GM19328 (cell line): ENCODE results near the gene TOMT.

Source experiments
- ATAC-seq: cut with Tn5 transposase; IDR thresholded peaks from one replicate; pipeline ENCODE4 v1.9.1; 2021; ENCODE audit warnings: mild to moderate bottlenecking, moderate library complexity; ENCODE audit not compliant: unreplicated experiment

The TOMT gene

GRCh38 chr11:72085621-72086351 lies 19.9 kb upstream of the TOMT start:
- no peak for ATAC-seq

DNA sequence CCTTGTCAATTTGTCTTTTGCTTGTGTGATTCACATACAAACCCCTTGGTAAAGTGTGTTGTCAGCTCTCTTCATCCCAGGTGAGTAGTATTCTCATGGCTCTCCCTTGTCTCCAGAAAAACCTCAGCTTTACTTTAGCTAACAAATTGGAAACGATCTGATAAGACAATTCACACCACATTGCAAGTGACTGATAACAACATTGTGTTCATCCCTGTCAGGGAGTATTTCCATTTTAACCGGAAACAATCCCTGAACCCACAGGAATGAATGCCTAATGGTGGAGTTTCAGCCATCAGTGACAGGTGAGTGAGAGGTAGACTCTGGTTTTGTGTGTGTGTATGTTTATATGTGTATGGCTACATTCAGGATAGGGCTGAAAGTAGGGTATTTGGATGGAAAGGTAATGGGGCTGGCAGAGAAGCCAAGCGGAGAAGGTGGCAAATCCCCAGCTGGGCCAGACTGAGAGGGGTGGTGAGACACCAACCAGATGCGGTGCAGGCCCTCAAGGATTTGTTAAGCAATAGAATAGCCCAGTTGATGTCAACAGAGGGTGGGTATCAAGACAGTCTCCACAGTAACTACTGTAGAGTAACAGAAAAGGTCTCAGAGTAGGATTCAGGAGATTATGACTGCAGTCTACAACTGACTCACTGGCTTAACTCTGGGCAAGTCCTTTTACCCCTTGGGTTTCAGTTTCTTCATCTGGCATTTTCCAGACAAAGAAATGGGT lies 17.5 kb upstream of the TOMT start:
- ATAC-seq = no peak

DNA sequence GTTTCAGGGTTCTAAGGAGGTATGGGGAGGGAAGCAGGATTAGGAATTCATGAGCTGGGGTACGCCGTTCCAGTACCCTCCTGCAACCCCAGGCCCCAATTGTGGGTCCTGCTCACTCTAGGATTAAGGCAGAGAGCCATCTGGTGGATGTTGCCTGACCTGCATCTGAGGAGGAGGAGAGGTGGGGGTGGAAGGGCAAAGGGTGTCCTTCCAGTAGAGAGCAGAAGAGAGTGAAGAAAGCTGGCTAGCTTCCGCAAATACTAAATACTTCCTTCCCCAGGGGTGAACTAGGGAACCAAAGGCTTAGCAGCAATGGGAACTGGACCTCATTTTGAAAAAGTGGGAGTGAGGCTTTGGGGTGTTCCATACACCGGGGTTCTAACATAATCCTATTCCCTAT lies 14.4 kb upstream of the TOMT start:
- no peak for ATAC-seq

- ATAC-seq = no peak
These were observed 7.0 kb upstream of the TOMT start for GRCh38 chr11:72098741-72099140.

DNA sequence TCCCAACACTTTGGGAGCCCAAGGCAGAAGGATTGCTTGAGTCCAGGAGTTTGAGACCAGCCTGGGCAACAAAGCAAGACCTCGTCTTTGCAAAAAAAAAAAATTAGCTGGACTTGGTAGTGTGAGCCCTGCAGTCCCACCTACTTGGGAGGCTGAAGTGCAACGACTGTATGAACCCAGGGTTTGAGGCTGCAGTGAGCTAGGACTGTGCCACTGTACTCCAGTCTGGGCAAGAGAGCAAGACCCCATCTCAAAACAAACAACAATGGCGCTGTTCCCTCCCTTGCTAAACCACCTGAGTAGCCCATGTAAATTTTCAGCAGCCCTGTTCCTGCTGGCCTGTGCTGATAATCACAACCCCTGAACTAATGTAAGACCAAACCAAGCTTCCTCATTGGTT lies 5.7 kb upstream of the TOMT start:
- ATAC-seq = no peak

- ATAC-seq = no peak
These were observed 5.3 kb upstream of the TOMT start for GRCh38 chr11:72100462-72100861.

GRCh38 chr11:72102162-72102561 lies 3.6 kb upstream of the TOMT start:
- ATAC-seq = no peak

DNA sequence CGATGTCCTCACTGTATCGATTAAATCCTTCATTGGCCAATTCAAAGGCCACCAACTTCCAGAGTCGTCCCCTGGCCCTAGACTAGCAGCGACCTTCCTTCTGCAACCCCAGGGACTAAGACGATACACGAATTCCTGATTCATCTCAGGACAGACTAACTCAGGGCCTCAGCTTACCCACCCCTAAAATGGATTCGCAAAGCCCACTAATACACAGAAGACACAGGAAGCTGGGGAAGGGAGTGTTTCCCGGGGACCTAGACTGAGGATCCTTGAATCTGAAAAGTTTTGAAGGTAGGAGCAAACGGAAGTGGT lies 3.1 kb upstream of the TOMT start:
- ATAC-seq = no peak

GRCh38 chr11:72102946-72103753 lies 2.6 kb upstream of the TOMT start, which contains the start of gene LAMTOR1:
TSS of gene LAMTOR1 (minus strand) at chr11:72103297. CDS start at chr11:72103224, 73 bp downstream.
- ATAC-seq = peak; percentile 84

DNA sequence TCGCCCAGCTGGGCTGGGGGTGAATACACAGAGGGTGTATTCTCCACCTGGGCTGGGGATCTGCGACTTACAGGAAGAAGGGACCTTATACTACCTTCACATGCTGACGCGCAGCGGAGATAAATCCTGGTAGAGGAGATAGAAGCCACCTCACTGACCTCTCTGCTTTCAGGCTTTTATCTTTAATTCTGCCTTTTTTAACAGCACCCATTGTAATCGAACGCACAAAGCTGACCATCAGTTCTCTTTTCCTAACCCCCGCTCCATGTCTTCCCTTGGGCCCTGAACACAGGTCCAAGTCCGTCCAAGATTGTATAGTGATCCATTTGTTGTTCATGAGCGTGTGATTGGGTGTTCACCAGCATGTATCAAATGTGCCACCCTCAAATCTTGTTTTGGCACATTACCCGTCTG lies 2.0 kb upstream of the TOMT start:
- ATAC-seq = no peak

DNA sequence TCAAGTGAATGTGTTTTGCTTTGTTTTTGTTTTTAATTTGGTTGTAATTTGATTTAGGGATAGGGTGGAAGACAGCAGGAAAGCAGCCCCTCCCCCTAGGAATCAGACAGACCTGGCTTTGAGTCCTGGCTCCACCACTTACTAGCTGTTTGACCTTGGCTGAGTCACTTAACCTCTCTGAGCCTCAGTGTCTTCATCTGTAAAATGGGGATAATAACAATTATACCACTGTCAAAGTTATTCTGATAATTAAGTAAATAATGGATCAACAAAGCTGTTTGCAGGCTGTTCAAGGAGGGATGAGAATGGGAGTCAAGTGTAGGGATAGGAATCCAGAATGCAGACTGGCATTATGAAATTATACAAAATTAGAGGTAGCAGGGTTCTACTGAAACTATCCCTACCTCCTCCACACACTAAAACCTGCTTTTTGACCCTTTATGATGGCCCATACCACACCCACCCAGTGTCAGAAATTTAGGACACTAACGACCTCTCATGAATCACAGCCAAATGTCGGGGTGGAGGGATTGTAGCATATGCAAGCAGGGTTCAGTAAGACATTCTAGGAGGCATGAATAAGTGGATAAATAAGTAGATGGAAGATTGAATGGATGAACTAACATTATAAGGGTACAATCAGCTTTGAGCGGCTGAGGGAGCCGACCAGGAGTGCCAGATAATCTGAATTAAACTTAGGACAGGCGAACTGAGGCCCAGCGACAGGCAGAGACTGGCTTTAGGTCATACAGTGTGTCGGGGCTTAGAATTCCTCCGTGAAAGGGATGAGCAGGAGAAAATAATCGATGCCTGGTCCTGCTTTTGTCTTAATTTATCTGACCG lies 5.8 kb downstream of the TOMT start:
- peak; percentile 2 for ATAC-seq

DNA sequence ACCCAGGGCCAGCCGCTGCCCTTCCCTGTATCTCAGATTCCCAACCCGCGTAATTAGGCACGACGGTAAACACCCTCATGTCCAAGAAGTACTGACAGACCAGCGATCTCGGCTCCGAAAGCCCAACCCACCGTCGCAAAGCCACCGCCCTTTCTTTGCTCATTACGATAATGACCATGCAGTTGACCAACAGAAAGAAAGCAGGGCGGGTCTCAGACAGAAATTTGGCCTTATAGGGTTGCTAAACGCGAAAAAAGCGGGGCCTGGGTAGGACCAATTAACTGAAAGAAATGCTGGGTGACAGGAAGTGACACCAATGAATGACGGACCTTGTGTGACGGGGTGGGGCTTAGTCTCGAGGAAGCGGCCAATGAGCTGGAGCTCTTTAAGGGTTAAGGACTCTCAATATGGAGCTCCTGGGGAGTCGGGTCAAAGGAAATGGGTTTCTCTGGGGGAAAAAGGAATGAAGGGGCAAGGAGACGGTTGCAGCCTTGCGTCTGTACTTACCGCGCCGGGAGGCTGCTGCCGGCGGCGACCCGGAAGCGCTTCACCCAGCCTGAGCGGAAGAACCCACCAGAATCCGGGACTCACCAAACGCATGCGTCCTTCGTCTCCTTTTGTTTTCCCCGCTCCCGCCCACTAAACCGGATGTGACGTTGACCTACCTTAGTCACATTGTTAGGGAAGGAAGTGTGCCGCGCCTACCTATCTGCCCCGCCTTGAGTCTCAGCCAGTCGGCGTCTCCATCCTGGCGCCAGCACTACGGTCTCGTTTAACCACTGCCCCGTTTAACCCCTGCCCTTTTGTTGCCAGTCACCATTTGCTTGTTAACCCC lies 6.6 kb downstream of the TOMT start, which contains the start of gene ANAPC15:
Gene ANAPC15, minus strand, starts transcription at position 553 of the 835 bp plus-strand sequence. CDS start 1,419 bp downstream, outside the sequence.
- peak; percentile 74 for ATAC-seq

GRCh38 chr11:72112978-72113808 lies 7.5 kb downstream of the TOMT start:
- no peak for ATAC-seq

DNA sequence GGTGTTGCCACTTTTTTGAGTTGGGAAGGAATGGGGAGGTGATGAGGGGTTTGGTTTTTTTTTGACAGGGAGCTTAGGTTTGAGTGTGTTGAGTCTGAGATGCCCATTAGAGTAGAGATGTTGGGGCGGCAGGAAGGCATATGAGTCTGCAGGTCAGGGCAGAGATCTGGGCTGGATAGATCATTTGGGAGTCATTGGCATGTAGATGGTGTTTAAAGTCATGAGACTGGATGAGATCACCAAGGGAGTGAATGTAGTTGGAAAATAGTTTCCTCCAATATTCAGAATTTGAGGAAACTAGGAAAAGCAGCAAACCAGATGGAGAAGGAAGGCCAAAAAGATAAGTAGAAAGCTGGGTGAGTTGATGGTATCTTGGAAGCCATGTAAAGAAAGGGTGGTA lies 8.8 kb downstream of the TOMT start:
- no peak for ATAC-seq

GRCh38 chr11:72116019-72116755 lies 10.5 kb downstream of the TOMT start:
- no peak for ATAC-seq

GRCh38 chr11:72119198-72119597 lies 13.5 kb downstream of the TOMT start:
- no peak for ATAC-seq

DNA sequence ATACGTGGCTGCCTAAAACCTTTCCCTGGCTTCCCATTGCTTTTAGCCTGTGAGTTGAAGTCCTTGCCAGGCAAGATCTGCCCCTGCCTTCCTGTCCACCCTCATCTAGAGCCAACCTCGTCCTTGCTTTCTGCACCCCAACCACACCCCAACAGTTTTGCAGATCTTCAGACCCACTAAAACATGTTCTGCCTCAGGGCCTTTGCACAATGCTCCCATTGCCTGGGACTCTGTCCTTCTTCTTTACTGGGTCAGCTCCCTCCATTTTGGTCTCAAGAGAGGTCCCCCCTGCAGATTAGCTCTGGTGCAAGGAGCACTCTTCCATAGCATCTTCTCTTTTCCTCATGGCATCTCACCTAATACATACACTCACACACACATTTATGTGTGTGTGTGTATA lies 15.2 kb downstream of the TOMT start:
- ATAC-seq = no peak

- ATAC-seq = no peak
These were observed 16.9 kb downstream of the TOMT start for GRCh38 chr11:72122607-72123006.
